ENCODE results near the gene COL8A1.

COL8A1 gene

GRCh38 chr3:99639579-99639978 is 1.2 kb downstream of the COL8A1 start:
- no peak for DNase-seq (ENCODE audit: low spot score)

- no peak for DNase-seq (ENCODE audit: low spot score)
Observed at GRCh38 chr3:99640214-99640851, 1.9 kb downstream of the COL8A1 start.

- no peak for DNase-seq (ENCODE audit: low spot score)
Observed at GRCh38 chr3:99641480-99641879, 3.1 kb downstream of the COL8A1 start.

GRCh38 chr3:99641982-99642381 is 3.6 kb downstream of the COL8A1 start:
- no peak for DNase-seq (ENCODE audit: low spot score)

- no peak for DNase-seq (ENCODE audit: low spot score)
Observed at GRCh38 chr3:99644017-99644416, 5.6 kb downstream of the COL8A1 start.

- no peak for DNase-seq (ENCODE audit: low spot score)
Observed at GRCh38 chr3:99644746-99645145, 6.4 kb downstream of the COL8A1 start.

- no peak for DNase-seq (ENCODE audit: low spot score)
Observed at GRCh38 chr3:99645277-99646106, 7.1 kb downstream of the COL8A1 start.

GRCh38 chr3:99646107-99646435 is 7.7 kb downstream of the COL8A1 start:
- no peak for DNase-seq (ENCODE audit: low spot score)

- no peak for DNase-seq (ENCODE audit: low spot score)
Observed at GRCh38 chr3:99647081-99647480, 8.7 kb downstream of the COL8A1 start.

GRCh38 chr3:99648101-99648500 is 9.7 kb downstream of the COL8A1 start:
- no peak for DNase-seq (ENCODE audit: low spot score)

GRCh38 chr3:99648516-99648915 is 10.1 kb downstream of the COL8A1 start:
- no peak for DNase-seq (ENCODE audit: low spot score)

- DNase-seq (ENCODE audit: low spot score), result no peak
Observed at GRCh38 chr3:99651531-99651930, 13.1 kb downstream of the COL8A1 start.

- no peak for DNase-seq (ENCODE audit: low spot score)
Observed at GRCh38 chr3:99656624-99657023, 18.2 kb downstream of the COL8A1 start.

GRCh38 chr3:99658274-99658673 is 19.9 kb downstream of the COL8A1 start:
- no peak for DNase-seq (ENCODE audit: low spot score)

GRCh38 chr3:99659032-99659431 is 20.6 kb downstream of the COL8A1 start:
- no peak for DNase-seq (ENCODE audit: low spot score)

- no peak for DNase-seq (ENCODE audit: low spot score)
Observed at GRCh38 chr3:99659951-99660350, 21.6 kb downstream of the COL8A1 start.

- DNase-seq (ENCODE audit: low spot score), result no peak
Observed at GRCh38 chr3:99662838-99663570, 24.6 kb downstream of the COL8A1 start.

GRCh38 chr3:99663977-99664376 is 25.6 kb downstream of the COL8A1 start:
- DNase-seq (ENCODE audit: low spot score), result no peak

- DNase-seq (ENCODE audit: low spot score), result no peak
Observed at GRCh38 chr3:99665017-99665416, 26.6 kb downstream of the COL8A1 start.

GRCh38 chr3:99666201-99666600 is 27.8 kb downstream of the COL8A1 start:
- DNase-seq (ENCODE audit: low spot score), result no peak

- no peak for DNase-seq (ENCODE audit: low spot score)
Observed at GRCh38 chr3:99668044-99668443, 29.6 kb downstream of the COL8A1 start.

GRCh38 chr3:99669879-99670555 is 31.6 kb downstream of the COL8A1 start:
- DNase-seq (ENCODE audit: low spot score), result no peak

- DNase-seq (ENCODE audit: low spot score), result no peak
Observed at GRCh38 chr3:99670556-99670950, 32.2 kb downstream of the COL8A1 start.
